Suprapubic skin (tissue), 3 donors: ENCODE data around the gene NETO2.

Experiments used
- POLR2A ChIP-seq, 2 donors: fragments of 450-650 bp; IDR thresholded peaks; one replicate each; pipeline ENCODE4 v1.6.1; 2017; ENCODE audit warnings: antibody characterized with exemption in 2 of 2, mild to moderate bottlenecking in 2 of 2, moderate library complexity in 2 of 2
- TF ChIP-seq, protein P1 (sequence below), 2 donors: fragments of 200-600 bp in 1 of 2; fragments of 450-650 bp in 1 of 2; sonication (generic) in 1 of 2; IDR thresholded peaks; one replicate each; pipeline ENCODE4 v1.5.1; 2016 to 2019; ENCODE audit warnings: antibody characterized with exemption in 2 of 2, mild to moderate bottlenecking in 1 of 2, moderate library complexity in 1 of 2

DNA sequence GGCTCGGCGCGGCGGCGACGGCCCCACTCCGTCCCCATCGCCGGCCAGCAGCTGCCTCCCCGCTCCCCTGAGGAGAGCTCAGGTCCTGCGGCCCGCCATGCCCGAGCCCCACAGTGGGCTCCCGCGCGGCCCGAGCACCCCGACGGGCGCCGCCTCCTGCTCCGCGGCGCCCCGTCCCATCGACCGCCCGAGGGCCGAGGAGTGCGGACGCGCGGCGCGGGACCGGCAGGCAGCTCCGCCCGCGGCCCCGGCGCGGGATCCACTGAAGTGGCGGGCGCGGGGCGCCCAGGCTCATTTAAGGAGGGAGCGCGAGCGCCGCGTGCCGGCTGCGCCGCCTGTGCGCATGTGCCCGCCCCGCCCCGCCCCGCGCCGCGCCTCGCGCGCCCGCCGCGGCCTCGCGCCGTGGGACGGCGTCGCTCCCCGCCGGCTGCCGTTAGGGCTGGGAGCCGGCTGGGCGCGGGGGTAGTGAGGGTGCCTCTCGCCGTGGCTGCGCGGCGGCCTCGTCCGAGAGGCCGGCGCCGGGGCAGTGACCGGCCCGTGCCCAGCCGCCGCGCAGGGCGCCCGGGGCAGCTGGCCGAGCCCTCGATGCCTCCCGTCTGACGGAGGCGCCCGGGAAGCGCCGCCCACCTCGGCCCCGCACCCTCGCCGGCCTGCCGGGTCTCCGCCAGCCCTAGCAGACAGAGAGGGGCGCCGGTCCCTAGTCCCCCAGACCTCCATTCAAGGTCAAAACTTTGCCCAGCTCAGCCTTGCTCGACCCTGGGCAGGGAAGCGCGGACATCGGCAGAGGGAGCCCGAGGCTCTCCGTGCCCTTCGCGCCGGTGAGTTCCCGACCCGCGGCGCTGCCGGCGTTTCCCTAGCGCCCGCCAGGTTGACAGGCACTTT lies at the start of gene NETO2:
- TF ChIP-seq, protein P1, sequence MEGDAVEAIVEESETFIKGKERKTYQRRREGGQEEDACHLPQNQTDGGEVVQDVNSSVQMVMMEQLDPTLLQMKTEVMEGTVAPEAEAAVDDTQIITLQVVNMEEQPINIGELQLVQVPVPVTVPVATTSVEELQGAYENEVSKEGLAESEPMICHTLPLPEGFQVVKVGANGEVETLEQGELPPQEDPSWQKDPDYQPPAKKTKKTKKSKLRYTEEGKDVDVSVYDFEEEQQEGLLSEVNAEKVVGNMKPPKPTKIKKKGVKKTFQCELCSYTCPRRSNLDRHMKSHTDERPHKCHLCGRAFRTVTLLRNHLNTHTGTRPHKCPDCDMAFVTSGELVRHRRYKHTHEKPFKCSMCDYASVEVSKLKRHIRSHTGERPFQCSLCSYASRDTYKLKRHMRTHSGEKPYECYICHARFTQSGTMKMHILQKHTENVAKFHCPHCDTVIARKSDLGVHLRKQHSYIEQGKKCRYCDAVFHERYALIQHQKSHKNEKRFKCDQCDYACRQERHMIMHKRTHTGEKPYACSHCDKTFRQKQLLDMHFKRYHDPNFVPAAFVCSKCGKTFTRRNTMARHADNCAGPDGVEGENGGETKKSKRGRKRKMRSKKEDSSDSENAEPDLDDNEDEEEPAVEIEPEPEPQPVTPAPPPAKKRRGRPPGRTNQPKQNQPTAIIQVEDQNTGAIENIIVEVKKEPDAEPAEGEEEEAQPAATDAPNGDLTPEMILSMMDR (IDR thresholded peaks at IDR 0.05): peak in 1 of 2 donors; percentile 26
- no peak for TF ChIP-seq POLR2A (IDR thresholded peaks at IDR 0.05)
